HG03095 (cell line): ENCODE results near the gene HHAT.

Experiments used
- ATAC-seq: cut with Tn5 transposase; IDR thresholded peaks from one replicate; pipeline ENCODE4 v1.9.1; 2021; ENCODE audit warnings: moderate library complexity; ENCODE audit not compliant: unreplicated experiment

Gene HHAT

DNA sequence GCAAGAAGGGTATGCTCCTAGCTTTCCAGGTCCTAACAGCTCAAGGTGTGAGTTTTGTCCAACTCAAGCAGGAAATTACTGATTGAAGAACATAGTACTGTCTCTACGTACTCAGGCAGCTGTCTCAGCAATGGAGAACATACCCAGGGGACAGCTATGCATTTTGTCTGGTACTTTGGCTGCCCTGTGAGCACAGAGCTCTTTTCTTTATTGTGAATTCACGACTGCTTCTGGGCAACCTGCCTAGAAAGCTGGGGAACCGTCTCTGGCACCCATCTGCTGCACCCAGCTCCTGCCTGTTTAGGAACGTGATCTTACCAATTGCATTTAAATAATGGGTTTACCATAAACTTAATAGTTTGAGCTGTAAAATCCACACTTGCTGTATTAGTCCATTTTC, 258.1 kb downstream of the HHAT start:
- no peak for ATAC-seq

DNA sequence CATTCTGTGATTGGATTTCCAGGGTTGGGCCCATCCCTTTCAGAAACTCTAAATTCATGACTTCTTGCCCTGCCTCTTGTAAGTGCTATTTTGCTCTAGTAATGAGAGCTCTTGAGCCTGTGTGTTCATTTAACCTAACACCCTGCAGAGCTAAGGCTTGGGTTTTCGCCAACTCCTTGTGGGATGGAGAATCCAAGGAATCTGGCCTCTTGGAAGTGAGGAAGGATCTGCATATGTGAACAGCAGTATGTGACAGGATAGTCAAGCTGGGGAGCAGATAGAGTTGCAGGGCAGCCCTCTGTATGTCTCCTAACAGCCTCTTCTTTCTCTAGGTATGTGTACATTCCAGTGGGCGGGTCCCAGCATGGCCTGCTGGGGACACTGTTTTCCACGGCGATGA, 258.9 kb downstream of the HHAT start:
- ATAC-seq: no peak

DNA sequence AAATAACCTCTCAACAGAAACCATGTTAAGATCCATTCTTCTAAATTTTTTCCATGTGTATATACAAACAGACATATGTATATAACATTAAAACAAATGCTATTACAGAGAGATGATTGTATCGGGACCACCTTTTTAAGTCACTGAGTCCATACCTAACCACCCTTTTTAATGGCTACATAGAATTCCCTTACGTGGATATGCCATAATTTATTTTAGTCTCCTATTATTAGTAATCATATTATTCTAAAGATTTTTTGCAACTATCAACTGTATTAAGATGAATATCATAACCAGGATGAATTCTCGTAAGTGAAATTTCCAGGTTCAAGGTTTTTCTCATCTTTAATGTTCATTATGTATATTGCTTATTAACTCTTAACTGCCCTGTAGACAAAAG, 259.7 kb downstream of the HHAT start:
- ATAC-seq: no peak

DNA sequence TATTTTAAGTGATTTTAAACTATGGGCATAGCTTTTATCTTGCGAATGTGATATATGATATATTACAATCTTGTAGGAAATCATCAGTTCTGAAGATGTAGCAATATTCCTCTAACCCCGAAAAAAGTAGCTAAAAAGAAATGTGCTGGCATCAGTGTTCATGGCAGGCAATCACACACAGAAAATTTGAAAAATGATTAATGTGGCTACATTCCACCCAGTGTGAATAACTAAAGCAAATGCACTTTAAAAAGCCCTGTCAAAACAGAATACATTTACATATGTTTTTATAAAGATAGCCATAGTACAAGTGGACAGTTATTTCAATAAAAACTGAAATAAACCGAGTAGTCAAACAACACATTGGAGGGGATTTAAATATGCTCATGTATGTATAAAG, 260.2 kb downstream of the HHAT start:
- no peak for ATAC-seq

DNA sequence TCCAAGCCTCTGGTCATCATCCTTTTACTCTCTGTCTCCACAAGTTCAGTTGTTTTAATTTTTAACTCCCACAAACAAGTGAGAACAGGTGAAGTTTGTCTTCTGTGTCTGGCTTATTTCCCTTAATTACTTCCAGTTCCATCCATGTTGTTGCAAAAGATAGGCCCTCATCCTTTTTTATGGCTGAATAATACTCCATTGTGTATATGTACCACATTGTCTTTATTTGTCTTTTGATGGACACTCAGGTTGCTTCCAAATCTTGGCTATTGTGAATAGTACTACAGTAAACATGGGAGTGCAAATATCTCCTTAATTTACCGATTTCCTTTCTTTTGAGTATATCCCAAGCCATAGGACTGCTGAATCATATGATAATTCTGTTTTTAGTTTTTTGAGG, 262.5 kb downstream of the HHAT start:
- ATAC-seq: no peak

DNA sequence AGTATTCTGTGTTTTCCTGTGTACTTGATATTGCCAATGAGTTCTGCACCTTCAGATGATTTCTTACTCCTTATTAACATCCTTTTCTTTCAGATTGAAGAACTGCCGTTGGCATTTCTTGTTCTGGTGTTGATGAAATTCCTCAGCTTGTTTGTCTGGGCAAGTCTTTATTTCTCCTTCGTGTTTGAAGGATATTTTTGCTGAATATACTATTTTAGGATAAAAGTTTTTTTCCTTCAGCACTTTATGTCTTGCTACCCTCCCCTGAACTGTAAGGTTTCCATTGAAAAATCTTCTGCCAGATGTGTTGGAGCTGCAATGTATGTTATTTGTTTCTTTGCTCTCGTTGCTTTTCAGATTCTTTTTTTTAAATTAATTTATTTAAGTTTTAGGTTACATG, 265.9 kb downstream of the HHAT start:
- ATAC-seq: no peak

DNA sequence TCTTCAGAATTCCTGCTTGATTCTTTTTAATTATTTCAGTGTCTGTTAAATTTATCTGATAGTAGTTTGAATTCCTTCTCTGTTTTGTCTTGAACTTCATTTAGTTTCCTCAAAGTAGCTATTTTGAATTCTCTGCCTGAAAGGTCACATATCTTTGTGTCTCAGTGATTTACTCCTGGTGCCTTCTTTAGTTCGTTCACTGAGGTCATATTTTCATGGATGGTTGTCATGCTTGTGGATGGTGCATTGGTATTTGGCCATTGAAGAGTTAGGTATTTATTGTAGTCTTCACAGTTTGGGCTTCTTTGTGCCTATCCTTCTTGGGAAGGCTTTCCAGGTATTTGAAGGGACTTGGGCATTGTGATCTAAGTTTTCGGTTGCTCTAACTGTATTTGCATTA, 267.9 kb downstream of the HHAT start:
- ATAC-seq: no peak

DNA sequence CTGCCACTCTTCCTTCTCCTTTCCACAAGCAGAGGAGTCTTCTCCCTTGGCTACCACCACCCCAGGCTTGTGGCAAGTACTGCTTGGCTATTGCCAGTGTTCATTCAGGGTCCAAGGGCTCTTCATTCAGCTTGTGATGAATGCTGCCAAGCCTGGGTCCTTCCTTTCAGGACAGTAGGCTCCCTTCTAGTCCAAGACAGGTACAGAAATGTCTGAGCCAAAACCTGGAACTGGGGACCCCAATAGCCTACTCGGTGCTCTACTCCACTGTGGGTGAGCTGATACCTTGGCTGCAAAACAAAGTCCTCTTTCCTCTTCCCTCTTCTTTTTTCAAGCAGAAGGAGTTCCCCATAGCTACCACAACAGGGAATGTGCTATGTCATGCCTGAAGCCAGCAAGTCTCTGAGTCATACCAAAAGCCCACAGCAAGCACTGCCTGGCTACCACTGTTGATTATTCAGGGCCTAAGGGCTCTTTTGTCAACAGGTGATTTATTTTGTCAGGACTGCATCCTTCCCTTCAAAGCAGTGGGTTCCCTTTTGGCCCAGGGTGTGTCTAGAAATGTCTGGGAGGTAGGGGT, 268.9 kb downstream of the HHAT start:
- ATAC-seq: peak; percentile 78

DNA sequence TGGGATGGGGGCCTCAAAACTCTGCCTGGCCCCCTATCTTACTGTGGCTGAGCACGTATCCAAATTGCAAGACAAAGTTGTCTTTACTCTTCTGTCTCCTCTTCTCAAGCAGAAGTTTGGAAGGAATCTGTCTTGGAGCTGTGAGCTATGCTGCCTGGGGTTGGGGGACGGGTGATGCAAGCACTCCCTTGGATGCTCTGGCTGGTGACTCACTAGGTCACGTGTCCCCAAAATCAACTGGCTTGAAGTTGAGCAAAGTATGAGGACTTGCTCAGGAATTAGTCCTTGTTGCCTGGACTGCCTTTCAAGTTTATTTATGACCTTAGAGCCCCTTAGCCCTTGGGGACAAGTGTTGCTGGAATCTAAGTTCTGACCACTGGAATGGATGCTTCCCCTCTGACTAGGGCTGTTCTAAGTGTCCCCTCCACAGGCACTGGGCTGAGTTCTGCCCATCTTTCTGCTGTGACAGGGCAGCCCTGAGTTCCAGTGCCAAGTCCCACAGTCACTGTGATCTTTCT, 269.5 kb downstream of the HHAT start:
- ATAC-seq: no peak

DNA sequence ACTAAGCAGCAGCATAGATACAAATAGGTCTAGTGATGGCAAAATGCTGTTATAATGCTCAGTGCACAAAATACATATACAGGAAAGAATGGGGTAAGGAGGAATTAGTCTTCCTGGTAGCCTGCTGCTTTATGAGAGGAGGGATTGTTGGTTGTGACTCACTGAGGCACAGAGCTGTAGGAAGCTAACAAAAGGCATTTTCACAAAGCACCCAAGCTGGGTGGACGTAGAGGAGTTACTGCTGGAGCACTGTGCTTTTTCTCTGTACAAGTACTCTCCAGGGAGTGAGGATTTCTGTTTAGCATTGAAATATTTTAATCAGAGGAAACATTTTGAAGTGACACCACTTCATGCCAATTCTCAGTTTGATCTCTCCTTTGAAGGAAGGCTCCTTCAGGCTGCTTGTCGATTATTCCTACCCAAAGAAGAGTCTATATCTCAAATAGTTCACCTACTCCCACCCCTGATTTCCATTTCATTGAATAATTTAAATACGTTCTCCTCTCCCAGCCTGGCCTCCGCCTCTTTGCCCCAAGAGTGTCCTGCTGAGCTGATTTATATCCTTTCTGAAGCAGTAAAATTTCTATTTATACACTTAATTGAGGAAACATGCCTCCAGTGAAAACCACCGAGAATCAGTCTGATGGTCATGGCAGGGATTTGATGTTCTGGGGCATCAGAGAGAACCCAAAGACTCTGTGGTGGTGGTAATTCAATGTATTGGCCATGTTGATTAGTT, 271.9 kb downstream of the HHAT start:
- ATAC-seq: no peak

DNA sequence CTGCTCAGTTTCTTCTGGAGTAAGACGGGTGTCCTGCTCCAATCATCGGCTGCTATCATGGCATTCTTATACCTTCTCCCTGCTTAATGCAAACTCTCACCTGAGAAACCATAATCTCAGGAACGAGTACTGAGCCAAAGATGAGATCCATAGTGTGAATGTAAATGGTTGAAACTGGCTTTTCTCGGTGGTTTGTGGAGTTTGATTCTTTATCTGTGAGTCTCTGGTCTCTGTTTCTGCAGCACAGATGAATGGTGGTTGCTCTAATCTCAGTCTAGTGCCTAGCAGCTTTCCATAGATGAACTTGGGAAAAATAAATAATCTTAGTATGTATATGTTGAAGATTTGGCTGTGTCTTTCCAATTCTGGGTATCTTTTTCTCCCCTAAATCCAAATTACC, 274.4 kb downstream of the HHAT start:
- ATAC-seq: no peak

DNA sequence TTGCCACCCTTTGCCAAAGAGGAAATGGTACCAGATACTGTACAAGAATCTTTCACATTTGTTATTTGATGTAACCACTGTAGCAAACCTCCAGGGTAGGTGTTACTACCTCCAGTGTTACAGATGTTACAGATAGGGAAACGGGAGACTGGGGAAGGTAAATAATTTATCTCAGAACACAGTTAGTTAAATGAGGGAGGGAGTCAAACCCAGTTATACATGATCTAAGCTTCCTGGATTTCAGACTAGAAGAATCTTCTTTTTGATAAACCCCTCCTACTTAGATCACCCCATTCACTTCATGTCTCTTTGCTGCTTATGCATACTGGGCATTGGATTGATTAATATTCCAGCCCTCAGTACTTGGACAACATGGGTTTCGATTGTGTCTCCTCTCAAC, 276.4 kb downstream of the HHAT start:
- no peak for ATAC-seq

DNA sequence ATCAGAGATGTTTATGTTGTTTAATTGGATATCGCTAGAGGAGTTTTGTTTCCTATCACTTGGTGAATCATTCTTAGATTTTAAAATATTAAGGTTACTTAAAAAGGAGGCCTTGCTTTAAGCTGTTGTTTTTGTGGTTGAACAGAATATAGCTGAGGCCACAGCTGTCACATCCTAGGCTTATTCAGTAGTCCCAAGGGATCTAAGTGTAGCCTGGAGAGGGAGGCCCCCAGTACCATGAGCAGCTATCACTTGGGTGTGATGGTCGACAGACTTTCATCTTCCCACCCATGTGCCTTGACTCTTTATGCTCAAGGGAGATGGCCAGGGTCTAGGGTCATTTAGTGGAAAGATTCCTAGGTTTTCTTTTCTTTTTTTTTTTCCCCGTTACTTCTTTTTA, 278.7 kb downstream of the HHAT start:
- ATAC-seq: no peak

DNA sequence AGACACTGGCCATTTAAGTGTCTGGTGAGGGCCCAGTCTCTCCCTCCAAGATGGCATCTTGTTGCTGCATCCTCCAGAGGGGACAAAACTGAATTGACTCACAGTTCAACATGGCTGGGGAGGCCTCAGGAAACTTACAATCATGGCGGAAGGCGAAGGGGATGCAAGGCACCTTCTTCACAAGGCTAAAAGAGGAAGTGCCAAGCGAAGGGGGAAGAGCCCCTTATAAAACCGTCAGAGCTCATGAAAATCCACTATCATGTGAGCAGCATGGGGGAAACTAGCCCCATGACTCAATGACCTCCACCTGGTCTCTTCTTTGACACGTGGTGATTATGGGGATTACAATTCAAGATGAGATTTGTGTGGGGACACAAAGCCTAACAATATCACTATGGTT, 280.1 kb downstream of the HHAT start:
- ATAC-seq: no peak

DNA sequence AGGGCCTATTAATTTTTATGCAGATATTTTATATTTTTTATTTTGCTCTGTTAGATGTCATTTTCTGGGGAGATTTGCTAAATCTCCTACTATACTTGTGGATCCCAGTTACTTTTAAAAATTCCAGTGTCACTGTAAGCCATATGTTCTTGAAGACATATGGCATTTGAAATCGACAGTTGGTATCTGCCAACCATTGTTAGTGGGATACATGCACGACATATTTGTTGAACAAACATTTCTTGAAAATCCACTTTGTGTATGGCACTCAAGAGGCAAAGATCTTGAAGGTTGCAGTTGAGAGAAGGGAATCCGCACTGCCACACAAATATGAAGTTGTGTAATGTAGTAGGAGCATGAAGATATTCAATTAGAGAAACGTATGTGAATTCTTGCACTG, 287.7 kb downstream of the HHAT start:
- no peak for ATAC-seq

DNA sequence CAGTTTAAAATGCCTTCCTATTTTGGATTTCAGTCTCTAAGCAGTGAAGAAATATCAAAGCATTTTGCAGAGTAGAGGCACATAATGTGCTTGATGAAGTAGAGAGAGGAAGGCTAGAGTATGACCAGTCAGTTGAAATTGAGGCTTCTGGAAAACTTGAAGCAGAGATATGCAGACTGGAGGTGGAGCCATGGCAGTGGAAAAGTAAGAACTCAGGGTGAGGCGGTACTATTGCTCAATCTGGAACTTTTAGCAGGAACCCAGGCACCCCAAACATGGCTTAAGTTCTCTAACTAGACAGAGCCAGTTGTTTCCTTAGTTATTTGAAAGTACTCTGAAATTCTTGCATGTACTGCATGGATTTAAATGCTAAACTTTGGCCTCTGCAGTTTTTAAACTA, 288.6 kb downstream of the HHAT start:
- no peak for ATAC-seq

DNA sequence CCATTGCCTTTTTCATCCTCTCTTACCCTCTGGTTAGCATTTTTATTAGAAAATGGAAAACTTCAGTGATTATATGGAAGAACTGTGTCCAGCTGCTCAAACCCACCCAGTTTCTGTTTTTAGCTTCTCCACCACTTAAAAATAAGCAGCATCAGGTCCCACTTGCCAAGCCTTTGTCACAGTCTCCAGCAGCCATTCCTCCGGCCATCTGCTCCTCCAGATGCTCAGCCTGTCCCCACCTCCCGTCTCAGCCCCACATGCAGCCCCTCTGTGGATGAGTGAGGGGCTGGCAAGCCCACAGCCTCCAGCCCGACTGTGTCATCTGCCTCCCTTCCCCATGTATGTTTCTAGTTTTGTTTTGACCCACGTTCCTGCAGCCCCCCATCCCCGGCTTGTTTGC, 289.7 kb downstream of the HHAT start:
- ATAC-seq: no peak

DNA sequence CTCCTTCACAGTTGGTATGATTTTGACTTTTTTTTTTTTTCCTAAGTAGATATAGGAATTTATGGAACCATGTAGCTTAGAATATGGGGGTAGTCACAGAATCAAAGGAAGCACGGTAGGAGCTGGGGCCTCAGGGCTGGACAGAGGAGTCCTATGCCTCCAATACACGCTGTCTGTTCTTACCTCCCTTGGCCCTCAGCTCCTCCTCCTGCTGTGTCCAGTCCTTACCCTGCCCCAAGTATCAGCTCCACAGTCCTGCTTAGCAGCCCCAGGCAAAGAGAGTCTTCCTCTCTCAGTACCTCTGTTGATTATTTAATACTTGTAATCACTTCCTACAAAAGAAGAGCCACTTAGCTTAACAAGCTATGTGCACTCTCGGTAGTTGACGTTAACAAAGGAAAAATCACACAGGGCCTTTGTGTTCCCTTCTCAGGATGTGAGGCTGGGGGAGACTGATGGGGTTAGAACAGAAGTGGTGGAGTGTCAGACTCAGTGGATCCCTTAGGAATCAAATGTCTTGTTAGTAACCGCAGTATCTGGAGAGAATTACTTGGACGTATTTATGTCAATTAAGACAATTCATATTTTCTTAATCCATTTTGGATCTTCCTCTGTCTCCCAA, 292.3 kb downstream of the HHAT start:
- no peak for ATAC-seq

DNA sequence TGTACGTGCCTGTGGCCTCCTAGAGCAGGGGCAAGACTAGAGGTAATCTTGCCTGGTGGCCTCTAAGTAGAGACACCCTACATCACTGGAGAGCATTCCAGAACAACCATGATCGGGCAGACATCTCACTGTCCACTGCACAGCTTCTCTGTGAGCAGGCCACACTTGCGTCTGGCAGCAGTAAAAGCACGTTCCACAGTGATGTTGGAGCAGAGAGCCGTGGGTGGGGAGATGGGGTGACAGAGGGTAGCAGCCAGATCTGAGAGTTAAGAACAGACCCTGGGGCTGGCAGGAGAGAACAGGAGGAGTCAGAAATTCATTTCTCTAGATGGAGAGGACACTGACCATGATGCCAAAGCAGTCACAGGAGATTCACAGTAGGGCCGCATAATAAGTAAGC, 293.0 kb downstream of the HHAT start:
- no peak for ATAC-seq

DNA sequence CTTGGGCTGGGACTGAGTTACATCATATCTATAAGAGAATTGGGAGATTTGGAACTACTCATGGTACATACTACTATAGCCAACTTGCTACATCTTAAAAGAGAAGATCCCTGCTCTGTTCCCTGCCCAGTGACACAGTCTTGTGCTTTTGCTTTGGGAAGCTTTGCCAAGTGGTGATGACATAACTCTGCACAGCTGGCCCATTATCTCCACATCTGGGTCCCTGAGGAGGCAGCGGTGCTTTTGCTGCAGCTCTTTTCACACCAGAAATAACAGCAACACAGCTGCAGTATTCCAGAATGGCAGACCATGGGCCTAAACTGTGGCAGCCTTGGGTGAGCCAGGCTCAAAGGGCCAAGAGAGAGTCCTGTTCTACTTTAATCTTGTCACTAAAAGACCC, 296.0 kb downstream of the HHAT start:
- no peak for ATAC-seq

DNA sequence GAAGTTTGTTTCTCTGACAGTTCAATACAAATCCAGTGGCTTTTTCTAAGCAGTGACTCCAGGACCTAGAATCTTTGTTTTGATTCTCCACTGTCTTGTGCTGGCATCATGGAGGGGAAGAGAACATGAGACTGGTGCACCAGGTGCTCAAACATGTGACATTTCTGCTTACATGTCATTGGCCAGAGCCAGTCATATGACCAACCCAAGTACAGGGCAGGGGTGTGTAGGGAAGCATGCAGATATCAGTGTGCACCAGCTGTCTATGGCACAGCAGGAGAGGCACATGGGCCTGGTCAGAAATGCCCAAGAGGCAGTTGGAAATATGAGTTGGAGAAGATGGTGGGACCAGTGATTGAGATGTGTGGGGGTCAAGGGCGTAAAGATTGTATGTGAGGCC, 297.0 kb downstream of the HHAT start:
- no peak for ATAC-seq

DNA sequence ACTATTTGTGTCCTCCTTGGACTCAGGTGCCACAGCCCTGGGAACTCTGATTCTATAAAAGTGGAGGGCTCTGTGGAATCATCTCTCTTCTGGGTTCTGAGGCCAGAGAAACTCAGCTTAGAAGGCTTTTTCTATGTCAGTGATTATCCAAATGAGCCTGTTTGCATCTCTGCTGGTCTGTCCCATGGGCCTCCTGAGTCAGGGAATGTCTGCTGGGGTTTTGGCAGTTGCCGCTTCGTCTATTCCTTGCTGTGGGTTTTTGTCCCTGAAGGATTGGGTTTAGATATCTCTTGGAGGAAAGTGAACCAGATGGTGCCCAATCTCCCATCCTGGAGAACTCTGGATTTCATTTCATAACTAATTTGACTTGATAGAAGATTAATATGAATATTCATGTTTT, 297.6 kb downstream of the HHAT start:
- ATAC-seq: no peak
